Pancreas (tissue), 10 donors: ENCODE data around the gene ALPG. TPM values are rescaled to one million over a fixed set of nuclear protein-coding genes. Genes with fewer than 3 reads are reported as not detected.
A peak's percentile ranks its signal among the peaks of the same experiment; 100 is the strongest.

Source experiments
- ATAC-seq, 4 donors: fragments of 200-7000 bp; cut with Tn5 transposase; one replicate each; pipeline versions ENCODE4 v1.8.0 to v1.9.1; 2020; ENCODE audit warnings: mild to moderate bottlenecking in 4 of 4, moderate library complexity in 4 of 4
- DNase-seq, 6 donors: peaks; one replicate each; pipeline ENCODE4 v3.0.0-alpha.2; 2020
- FAIRE-seq: peaks from 2 replicates; lab custom pipeline; 2012; peaks lifted over from hg19 to GRCh38; lab: Jason Lieb, UNC
- H3K27ac ChIP-seq, 4 donors: fragments of 200-600 bp; sonication (generic); 1 replicate in 3 of 4; 2 replicates in 1 of 4; pipeline versions ENCODE4 v1.5.0 to v1.8.0; 2020
- H3K27me3 ChIP-seq, 4 donors: fragments of 200-600 bp; one replicate each; pipeline ENCODE4 v1.8.0; 2021
- H3K36me3 ChIP-seq, 3 donors: fragments of 200-600 bp; sonication (generic) in 1 of 3; one replicate each; pipeline versions ENCODE4 v1.5.0 to v1.8.0; 2020 to 2021
- H3K4me1 ChIP-seq, 3 donors: fragments of 200-600 bp; one replicate each; pipeline ENCODE4 v1.8.0; 2021
- H3K4me3 ChIP-seq, 4 donors: fragments of 200-600 bp; sonication (generic) in 2 of 4; one replicate each; pipeline versions ENCODE4 v1.5.0 to v1.8.0; 2020 to 2021
- H3K9me3 ChIP-seq, 4 donors: fragments of 200-600 bp; one replicate each; pipeline ENCODE4 v1.8.0; 2021
- whole genome bisulfite sequencing, 2 donors: extraction: QIAGEN DNeasy Blood & Tissue Kit; methylation state at CpG; one replicate each; pipeline ENCODE4 v1.1.7; 2013; 5-methylcytosine and 5-hydroxymethylcytosine counted together
- intact Hi-C, 3 donors: fragments of 100-400 bp; cut with DNase I; formaldehyde crosslinking; loops; one replicate each; pipeline versions ENCODE4 v1.11.1 to v1.14.2; 2022
- polyA plus RNA-seq, 2 donors: library from polyadenylated mRNA; stranded (reverse); fragments of 200-250 nt; gene quantifications; one replicate each; pipeline ENCODE4 v1.2.3, GENCODE V29; 2013
- total RNA-seq, 6 donors: library from RNA; stranded (reverse); fragmentation: NEBNext Ultra II Directional in 4 of 6; extraction: Animal tissue kit (Norgen Biotek cat#: 25700) in 4 of 6; gene quantifications; one replicate each; pipeline versions ENCODE4 v1.2.1 to v1.2.4, GENCODE V29; 2021 to 2023
- TF ChIP-seq, protein P1 (sequence below), 4 donors: fragments of 200-600 bp; sonication (generic) in 3 of 4; IDR thresholded peaks; one replicate each; pipeline versions ENCODE4 v1.5.0 to v1.8.0; 2021; ENCODE audit warnings: antibody characterized with exemption in 4 of 4
- donor health status: healthy with polysubstance abuse.
- donor health status: DM: no; HTN: no; CAD: no; lungs with moderate emphysema.
- donor health status: DM: no; HTN: no; CAD: no.
- donor health status: control.
- donor health status: control.
- donor health status: Bipolar disorder and iron deficiency.
- donor health status: DM: yes; HTN: yes; CAD: no.
- donor health status: DM: no; HTN: no; CAD: no.
- donor health status: DM: no; HTN: no; CAD: no.
- donor health status: DM: yes; HTN: yes; CAD: no.

ALPG gene
- total and polyA plus RNA-seq, 8 donors, result not detected

DNA sequence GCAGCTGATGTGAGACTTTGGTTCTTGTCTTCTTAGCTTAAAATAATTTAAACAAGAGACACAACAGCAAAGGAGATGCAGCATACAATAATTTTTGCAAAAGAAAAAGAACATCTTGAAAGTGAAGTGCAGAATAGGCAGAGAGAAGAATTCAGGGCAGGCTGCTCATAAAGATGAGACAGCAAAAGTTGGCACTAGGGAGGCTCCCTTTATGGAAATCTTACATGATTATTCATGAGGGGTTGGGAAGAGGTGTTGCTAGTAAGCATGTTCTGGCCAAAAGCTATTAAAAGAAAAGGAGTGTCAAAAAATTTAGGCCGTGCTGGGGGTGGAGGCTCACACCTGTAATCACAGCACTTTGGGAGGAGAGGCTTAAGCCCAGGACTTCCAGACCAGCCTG, 32.3 kb upstream of the ALPG start:
- H3K27ac ChIP-seq, result no peak overlapping the region
- no peaks in the 10 kb centered on the region for H3K27me3 ChIP-seq
- ATAC-seq (no peak), FAIRE-seq (no peak), DNase-seq (no peak)
- H3K4me3 ChIP-seq, result no peak overlapping the region
- no peaks in the 10 kb centered on the region for H3K9me3 ChIP-seq
- H3K36me3 ChIP-seq, result no peaks in the 10 kb centered on the region
- no peaks in the 10 kb centered on the region for H3K4me1 ChIP-seq
- intact Hi-C loops, result no loop called here
- TF ChIP-seq, protein P1, sequence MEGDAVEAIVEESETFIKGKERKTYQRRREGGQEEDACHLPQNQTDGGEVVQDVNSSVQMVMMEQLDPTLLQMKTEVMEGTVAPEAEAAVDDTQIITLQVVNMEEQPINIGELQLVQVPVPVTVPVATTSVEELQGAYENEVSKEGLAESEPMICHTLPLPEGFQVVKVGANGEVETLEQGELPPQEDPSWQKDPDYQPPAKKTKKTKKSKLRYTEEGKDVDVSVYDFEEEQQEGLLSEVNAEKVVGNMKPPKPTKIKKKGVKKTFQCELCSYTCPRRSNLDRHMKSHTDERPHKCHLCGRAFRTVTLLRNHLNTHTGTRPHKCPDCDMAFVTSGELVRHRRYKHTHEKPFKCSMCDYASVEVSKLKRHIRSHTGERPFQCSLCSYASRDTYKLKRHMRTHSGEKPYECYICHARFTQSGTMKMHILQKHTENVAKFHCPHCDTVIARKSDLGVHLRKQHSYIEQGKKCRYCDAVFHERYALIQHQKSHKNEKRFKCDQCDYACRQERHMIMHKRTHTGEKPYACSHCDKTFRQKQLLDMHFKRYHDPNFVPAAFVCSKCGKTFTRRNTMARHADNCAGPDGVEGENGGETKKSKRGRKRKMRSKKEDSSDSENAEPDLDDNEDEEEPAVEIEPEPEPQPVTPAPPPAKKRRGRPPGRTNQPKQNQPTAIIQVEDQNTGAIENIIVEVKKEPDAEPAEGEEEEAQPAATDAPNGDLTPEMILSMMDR (IDR thresholded peaks at IDR 0.05), result no peak
- WGBS, 2 donors, result 88 to 89% methylated on average over 1 of the region's 1 CpG

GRCh38 chr2:232375164-232375563, 31.5 kb upstream of the ALPG start:
- H3K36me3 ChIP-seq, result no peaks in the 10 kb centered on the region
- no peak for ATAC-seq
- H3K9me3 ChIP-seq, result no peaks in the 10 kb centered on the region
- peak in 1 of 6 donors; percentile 3 for DNase-seq
- H3K27ac ChIP-seq, result no peak overlapping the region
- intact Hi-C loops, result no loop called here
- WGBS, 2 donors, result 75 to 78% methylated on average over 12 of the region's 12 CpGs
- H3K27me3 ChIP-seq, result no peaks in the 10 kb centered on the region
- FAIRE-seq, result no peak
- H3K4me1 ChIP-seq, result no peaks in the 10 kb centered on the region
- no peak overlapping the region for H3K4me3 ChIP-seq
- TF ChIP-seq, protein P1 (IDR thresholded peaks at IDR 0.05), result no peak

DNA sequence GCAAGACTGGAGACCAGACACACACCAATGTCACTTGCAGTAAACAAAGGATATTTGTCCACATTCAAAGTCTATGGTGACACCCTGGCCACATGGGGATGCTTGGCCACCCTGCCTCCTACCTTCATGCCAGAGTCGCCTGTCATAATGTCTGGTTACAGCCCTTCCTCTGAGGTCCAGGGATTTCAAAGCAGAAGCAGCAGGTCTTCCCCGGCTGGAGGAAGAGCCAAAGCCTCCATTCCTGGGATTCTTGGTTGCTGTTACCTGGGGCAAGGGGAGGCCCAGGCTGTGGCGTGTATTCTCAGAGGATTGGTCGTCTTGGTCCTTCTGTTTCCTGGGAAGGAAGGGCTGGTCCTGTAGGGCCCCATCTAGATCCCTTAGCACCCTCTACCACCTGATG, 30.4 kb upstream of the ALPG start:
- no peaks in the 10 kb centered on the region for H3K9me3 ChIP-seq
- TF ChIP-seq, protein P1 (IDR thresholded peaks at IDR 0.05), result no peak
- no peaks in the 10 kb centered on the region for H3K36me3 ChIP-seq
- no peak overlapping the region for H3K27ac ChIP-seq
- intact Hi-C loops, result no loop called here
- no peaks in the 10 kb centered on the region for H3K4me1 ChIP-seq
- WGBS, 2 donors, result 81 to 89% methylated on average over 4 of the region's 4 CpGs
- DNase-seq (peak in 1 of 6 donors; percentile 6), FAIRE-seq (no peak), ATAC-seq (no peak)
- no peaks in the 10 kb centered on the region for H3K27me3 ChIP-seq
- no peak overlapping the region for H3K4me3 ChIP-seq

GRCh38 chr2:232376713-232377112, 29.9 kb upstream of the ALPG start:
- no peak for ATAC-seq
- WGBS, 2 donors, result 80 to 81% methylated on average over 7 of the region's 7 CpGs
- H3K36me3 ChIP-seq, result no peaks in the 10 kb centered on the region
- DNase-seq, result peak in 1 of 6 donors; percentile 27
- H3K4me3 ChIP-seq, result no peak overlapping the region
- H3K9me3 ChIP-seq, result no peaks in the 10 kb centered on the region
- no peak overlapping the region for H3K27ac ChIP-seq
- no peaks in the 10 kb centered on the region for H3K27me3 ChIP-seq
- TF ChIP-seq, protein P1 (IDR thresholded peaks at IDR 0.05), result no peak
- no peaks in the 10 kb centered on the region for H3K4me1 ChIP-seq
- intact Hi-C loops, result no loop called here
- FAIRE-seq, result no peak

GRCh38 chr2:232377319-232377718, 29.3 kb upstream of the ALPG start:
- Histone ChIP-seq H3K27me3 (no peaks in the 10 kb centered on the region), H3K9me3 (no peaks in the 10 kb centered on the region), H3K36me3 (no peaks in the 10 kb centered on the region), H3K4me3 (no peak overlapping the region), H3K27ac (no peak overlapping the region), H3K4me1 (no peaks in the 10 kb centered on the region)
- peak in 1 of 6 donors; percentile 13 for DNase-seq
- FAIRE-seq, result no peak
- intact Hi-C loops, result no loop called here
- ATAC-seq, result no peak
- 83 to 87% methylated on average over 7 of the region's 7 CpGs for WGBS, 2 donors
- TF ChIP-seq, protein P1 (IDR thresholded peaks at IDR 0.05), result no peak
